Hypothalamus (tissue), 51 donors: ENCODE results near the gene XYLT1.

Experiments
- DNase-seq, 51 donors: peaks; one replicate each; lab custom pipeline; 2025; lab: John Stamatoyannopoulos, UW

Gene XYLT1

DNA sequence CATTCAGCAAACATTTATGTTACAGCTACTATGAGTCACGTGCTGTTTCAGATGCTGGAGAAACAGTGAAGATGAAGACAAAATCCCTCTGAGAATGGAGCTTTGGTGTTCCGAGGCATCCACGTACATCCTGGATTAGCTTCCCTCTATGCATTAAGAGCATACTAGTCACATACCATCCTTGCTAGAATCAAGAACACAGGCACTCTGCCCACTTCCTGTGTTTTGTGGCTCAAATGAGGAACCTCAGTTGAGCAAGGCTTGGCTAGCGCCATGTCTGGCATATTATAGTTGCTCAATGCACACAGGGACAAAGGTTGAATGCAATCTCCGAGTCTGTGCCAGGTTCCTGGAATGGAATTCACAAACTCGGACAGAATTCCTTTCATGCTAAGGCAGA lies 297.5 kb downstream of the XYLT1 start:
- DNase-seq = peak in 18 of 51 donors; percentile 3 to 38 (median 19)

DNA sequence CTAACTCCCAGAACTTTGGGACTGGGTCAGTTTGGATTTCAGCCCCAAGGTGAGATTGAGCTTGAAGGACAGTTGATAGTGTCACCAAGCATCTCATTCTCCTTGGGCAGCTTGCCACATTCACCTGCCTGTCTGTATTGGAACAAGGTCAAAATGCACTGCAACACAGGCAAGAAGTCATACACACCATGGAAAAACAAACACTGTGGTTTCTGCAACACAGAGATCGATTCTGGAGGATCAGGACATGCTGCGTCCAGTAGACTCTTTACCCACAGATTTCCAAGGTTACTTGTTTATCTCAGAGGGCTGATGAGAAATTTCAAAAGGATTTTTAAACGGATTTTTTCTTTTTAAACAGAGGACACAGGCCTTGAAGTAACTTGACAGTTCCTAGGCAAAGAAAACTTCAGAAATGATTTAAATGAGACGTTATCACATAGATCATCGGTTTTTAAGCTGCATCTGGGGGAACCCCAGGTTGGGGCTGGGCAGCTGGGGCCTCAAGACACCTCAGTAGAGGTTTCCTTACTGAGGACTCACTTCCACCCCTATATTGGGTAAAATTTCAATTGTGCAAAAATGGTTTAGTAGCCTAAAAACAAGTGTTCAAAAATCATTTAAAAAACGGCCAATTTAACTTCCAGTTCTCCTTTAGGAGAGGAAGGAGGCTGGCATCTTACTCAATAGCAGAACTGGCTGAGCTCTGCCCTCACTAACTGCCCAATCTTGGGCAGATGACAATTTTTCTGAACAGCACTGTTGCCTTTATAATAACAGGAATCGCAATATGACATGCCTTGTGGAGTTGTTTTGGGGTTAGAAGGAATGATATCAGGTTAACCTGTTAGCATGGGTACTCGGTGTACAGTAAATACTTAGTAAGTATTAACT lies 299.3 kb downstream of the XYLT1 start:
- DNase-seq = no peak

- no peak for DNase-seq
Observed at GRCh38 chr16:17170435-17170834, 300.3 kb downstream of the XYLT1 start.

DNA sequence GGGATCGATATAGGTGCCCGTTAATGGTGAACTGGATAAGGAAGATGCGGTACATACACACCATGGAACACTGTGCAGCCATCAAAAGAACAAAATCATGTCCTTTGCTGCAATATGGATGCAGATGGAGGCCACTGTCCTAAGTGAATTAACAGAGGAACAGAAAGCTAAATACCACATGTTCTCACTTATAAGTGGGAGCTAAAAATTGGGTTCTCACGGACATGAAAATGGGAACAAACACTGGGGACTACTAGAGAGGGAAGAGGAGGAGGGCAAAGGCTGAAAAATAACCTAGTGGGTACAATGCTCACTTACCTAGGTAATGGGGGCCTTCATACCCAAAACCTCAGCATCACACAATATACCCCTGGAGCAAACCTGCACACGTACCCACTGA lies 302.6 kb downstream of the XYLT1 start:
- DNase-seq = no peak

GRCh38 chr16:17166095-17166494 lies 304.7 kb downstream of the XYLT1 start:
- no peak for DNase-seq

DNA sequence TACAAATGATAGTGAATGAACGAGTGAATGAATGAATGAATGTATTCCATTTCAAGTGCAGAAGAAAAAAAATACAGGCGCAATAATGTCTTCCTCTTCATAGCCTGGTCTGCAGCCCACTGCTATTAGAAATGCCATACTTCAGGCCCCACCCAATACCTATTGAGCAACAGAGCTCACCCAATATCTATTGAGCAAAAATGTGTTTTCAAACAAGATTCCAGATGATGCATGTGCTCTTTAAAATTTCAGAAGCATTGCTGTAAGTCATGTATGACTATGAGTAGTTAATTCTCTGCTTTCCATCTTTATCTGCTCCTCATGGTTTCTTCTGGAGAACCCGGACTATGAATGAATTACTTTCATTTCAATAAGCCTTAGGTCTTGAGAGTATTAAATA lies 308.2 kb downstream of the XYLT1 start:
- DNase-seq = no peak

GRCh38 chr16:17160920-17161431 lies 309.8 kb downstream of the XYLT1 start:
- peak in 13 of 51 donors; percentile 16 to 36 (median 29) for DNase-seq

DNA sequence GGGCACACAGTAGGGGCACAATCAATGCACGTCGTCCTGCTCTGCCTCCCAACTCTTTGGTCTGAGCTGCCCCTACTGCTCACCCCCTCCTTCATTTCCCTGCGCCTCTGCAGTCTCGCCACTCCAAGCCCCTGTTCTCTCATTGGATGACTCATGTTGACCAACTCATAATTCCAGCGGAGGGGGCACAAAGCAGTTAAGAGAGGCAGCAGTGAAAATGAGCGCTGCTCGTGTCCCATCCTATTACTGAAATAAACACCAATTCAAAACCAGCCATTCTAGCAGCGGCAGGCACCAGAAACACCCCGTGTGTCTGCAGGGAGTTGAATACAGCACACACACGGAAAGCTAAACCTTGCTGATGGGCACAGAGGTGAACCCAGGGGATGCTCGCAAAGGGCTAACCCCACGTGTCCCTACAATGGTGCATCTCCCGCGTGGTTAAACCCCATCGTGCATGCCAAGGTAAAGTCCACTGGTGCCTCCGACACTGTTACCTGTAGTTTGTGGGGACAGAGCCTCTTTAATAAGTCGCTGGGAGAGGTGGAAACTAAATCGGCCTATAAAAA lies 310.4 kb downstream of the XYLT1 start:
- DNase-seq = peak in 9 of 51 donors; percentile 6 to 48 (median 20)

GRCh38 chr16:17159617-17160016 lies 311.1 kb downstream of the XYLT1 start:
- DNase-seq = no peak

DNA sequence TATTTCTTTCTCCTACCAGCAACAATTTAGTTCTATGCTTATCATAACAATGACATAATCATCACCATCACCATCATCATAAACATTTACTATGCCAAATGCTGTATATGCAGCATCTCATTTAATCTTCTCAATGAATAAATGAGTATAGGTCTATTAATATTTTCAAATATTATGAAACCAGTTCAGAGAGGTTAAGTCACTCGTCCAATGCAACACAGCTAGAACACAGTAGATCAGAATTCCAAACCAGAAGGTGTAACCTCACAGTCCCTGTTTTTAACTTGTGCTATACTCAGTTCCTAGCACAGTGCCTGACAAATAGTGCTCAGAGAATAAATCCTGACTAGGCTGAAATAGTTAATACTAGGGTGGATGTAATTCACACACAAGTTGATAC lies 314.8 kb downstream of the XYLT1 start:
- DNase-seq = no peak

DNA sequence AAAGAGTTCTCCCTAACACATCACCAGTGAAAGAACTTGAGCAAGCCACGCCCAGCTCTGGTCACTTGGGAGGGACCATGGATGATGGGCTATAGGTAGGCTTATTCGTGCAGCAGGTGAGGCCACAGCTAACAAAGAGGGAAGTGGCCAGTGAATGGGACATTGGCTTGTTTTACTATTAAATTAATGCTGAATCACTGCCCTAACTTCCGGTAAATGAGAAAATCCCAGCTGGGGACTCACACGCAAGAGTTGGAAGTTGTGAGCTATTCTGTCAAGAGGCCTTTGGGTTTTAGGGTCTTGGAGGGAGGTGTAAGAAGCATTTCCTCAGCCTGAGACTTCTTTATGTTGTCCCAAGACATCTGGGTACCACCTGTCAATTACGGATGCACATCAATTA lies 315.3 kb downstream of the XYLT1 start:
- no peak for DNase-seq

DNA sequence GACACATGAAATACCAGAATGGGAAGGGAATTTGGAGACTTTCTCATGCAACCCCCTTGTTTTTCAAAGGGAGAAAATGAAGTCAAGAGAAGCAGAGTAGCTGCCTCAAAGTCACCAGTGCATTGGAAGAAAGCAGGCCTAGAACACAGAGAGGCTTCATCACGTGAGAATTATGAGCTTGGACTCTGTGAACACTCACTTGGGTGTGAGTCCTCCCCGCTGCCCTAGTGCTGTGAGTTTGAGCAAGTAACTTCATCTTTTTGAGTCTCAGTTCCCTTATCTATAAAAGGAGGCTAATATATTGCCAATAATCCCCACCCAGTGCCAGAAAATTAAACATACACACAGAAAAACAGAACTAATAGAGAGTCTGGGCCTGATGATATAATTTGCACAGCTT lies 315.8 kb downstream of the XYLT1 start:
- peak in 1 of 51 donors; percentile 7 for DNase-seq

DNA sequence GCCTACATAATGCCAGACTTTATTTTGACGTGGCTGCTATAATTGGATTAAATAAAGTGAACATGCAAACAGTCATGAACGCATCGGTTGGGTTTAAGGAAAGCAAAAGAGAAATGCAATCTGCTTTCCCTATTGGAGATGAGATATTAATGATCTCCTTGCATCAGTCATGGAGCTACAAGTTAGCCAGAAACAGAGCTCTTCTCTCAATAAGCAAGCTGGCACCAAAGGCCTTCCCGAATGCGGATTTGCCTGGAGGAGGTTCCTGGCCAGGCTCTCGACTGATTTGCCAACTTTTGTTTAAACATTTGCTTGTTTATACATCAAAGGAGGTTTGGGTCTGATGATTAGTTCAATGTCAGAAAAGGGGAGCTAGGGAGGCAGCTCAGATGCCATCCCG lies 318.4 kb downstream of the XYLT1 start:
- DNase-seq = no peak

DNA sequence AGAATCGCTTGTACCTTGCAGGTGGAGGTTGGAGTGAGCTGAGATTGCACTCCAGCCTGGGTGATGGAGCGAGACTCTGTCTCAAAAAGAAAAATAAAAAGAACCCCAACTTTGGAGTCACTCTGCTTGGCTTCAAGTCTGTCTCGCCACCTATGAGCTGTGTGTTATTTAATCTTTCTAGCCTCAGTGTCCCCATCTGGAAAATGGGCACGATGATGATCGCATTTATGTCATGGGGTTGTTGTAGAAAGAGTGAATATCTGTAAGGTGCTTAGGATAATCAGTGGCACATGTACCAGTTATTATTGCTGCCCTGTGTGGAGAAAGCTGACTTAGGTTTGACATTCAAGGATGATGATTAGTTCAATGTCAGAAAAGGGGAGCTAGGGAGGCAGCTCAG lies 319.4 kb downstream of the XYLT1 start:
- DNase-seq = no peak

GRCh38 chr16:17149904-17150483 lies 320.8 kb downstream of the XYLT1 start:
- DNase-seq = no peak

GRCh38 chr16:17147942-17148341 lies 322.8 kb downstream of the XYLT1 start:
- DNase-seq = no peak

- DNase-seq = no peak
Observed at GRCh38 chr16:17145029-17145428, 325.7 kb downstream of the XYLT1 start.

DNA sequence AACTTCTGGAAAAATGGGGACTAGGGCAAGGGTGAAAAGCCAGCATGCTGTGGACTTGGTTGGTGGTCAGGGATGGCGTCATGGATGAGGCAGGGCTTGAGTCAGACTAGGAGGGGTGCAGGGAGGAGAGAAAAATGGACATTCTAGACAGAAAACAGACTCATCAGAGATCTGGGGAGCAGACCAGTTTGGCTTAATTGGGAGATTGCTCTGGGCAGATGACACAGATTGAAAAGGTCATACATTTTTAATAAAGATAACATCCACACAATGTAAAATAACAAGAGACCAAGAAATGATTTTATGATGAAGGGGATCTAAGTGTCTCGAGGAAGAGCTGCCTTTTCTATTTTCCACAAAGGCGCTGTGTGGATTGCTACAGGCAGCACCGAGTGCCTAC lies 326.3 kb downstream of the XYLT1 start:
- no peak for DNase-seq

GRCh38 chr16:17143546-17144419 lies 327.0 kb downstream of the XYLT1 start:
- DNase-seq = no peak

- no peak for DNase-seq
Observed at GRCh38 chr16:17138801-17139200, 332.0 kb downstream of the XYLT1 start.

DNA sequence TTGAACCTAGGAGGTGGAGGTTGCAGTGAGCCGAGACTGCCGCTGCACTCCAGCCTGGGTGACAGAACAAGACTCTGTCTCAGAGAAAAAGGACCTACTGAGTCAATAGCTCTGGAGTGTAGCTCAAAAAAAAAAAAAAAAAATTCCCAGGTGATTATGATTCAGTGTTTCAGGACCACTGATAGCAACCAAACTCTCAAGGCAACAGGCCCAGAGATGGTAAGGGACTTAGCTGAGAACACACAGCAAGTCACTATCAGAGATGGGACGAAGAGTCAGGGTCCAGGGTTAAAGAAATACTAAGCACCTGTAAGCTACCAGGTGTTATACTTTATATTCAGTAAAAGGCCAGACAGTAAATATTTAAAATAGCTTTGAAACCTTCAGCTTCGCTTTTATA lies 335.3 kb downstream of the XYLT1 start:
- DNase-seq = no peak
